Ishikawa (cell line): ENCODE measurements around the gene RPL4.

Experiments
- CEBPB ChIP-seq: IDR thresholded peaks from 2 replicates; pipeline ENCODE4 v1.6.1; 2012
- EGR1 ChIP-seq: IDR thresholded peaks from 2 replicates; pipeline ENCODE4 v1.6.1; 2012
- EP300 ChIP-seq: IDR thresholded peaks from 2 replicates; pipeline ENCODE4 v1.6.1; 2012; ENCODE audit warnings: borderline replicate concordance
- FOXM1 ChIP-seq: IDR thresholded peaks from 2 replicates; pipeline ENCODE4 v1.6.1; 2012; ENCODE audit warnings: low read depth, borderline replicate concordance
- NFIC ChIP-seq: IDR thresholded peaks from 2 replicates; pipeline ENCODE4 v1.6.1; 2012
- RAD21 ChIP-seq: IDR thresholded peaks from 2 replicates; pipeline ENCODE4 v1.6.1; 2012; ENCODE audit warnings: low read depth
- TAF1 ChIP-seq: IDR thresholded peaks from 2 replicates; pipeline ENCODE4 v1.6.1; 2012; ENCODE audit warnings: low read depth, mild to moderate bottlenecking
- TEAD4 ChIP-seq: IDR thresholded peaks from 2 replicates; pipeline ENCODE4 v1.6.1; 2012
- YY1 ChIP-seq: IDR thresholded peaks from 2 replicates; pipeline ENCODE4 v1.6.1; 2012; ENCODE audit warnings: low read depth
- TF ChIP-seq, protein P1 (sequence below): IDR thresholded peaks from 2 replicates; pipeline ENCODE4 v1.6.1; 2012; ENCODE audit warnings: low read depth, mild to moderate bottlenecking
- TF ChIP-seq, protein P2 (sequence below): IDR thresholded peaks from 2 replicates; pipeline ENCODE4 v1.6.1; 2012

DNA sequence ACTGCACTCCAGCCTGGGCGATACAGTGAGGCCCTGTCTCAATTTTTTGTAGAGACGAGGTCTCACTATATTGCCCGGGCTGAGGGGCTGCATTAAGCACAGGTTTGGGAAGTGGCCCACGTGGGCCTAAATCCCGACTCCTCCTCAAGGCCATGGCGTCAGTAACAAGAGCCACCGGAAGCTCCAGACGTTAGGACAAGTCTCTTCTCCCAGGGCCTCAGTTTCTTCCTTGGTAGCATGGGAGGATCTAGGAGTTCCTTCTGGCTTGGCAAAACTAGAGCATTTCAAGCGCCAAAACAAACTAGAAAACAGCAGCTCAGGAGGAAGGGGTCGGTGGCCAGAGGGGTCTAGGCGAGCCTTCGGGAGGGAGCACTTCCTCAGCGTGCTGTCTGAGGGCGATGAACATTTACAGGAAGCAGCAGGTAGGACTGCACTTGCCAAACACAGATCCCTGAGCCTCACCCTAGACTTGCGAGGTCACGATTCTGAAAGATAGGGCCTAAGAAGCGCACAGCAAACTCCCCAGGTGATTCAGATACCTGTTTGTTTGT is 7.6 kb downstream of the RPL4 start:
- TF ChIP-seq TAF1 (no peak), EP300 (no peak), YY1 (no peak), FOXM1 (no peak), CEBPB (no peak), EGR1 (no peak), RAD21 (no peak), NFIC (no peak), TEAD4 (no peak)
- TF ChIP-seq, protein P1, sequence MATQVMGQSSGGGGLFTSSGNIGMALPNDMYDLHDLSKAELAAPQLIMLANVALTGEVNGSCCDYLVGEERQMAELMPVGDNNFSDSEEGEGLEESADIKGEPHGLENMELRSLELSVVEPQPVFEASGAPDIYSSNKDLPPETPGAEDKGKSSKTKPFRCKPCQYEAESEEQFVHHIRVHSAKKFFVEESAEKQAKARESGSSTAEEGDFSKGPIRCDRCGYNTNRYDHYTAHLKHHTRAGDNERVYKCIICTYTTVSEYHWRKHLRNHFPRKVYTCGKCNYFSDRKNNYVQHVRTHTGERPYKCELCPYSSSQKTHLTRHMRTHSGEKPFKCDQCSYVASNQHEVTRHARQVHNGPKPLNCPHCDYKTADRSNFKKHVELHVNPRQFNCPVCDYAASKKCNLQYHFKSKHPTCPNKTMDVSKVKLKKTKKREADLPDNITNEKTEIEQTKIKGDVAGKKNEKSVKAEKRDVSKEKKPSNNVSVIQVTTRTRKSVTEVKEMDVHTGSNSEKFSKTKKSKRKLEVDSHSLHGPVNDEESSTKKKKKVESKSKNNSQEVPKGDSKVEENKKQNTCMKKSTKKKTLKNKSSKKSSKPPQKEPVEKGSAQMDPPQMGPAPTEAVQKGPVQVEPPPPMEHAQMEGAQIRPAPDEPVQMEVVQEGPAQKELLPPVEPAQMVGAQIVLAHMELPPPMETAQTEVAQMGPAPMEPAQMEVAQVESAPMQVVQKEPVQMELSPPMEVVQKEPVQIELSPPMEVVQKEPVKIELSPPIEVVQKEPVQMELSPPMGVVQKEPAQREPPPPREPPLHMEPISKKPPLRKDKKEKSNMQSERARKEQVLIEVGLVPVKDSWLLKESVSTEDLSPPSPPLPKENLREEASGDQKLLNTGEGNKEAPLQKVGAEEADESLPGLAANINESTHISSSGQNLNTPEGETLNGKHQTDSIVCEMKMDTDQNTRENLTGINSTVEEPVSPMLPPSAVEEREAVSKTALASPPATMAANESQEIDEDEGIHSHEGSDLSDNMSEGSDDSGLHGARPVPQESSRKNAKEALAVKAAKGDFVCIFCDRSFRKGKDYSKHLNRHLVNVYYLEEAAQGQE, result no peak
- TF ChIP-seq, protein P2, sequence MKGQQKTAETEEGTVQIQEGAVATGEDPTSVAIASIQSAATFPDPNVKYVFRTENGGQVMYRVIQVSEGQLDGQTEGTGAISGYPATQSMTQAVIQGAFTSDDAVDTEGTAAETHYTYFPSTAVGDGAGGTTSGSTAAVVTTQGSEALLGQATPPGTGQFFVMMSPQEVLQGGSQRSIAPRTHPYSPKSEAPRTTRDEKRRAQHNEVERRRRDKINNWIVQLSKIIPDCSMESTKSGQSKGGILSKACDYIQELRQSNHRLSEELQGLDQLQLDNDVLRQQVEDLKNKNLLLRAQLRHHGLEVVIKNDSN, result no peak
